ENCODE data around the gene TGFBR2. TPM values are rescaled to one million over a fixed set of nuclear protein-coding genes. Genes with fewer than 3 reads are reported as not detected.

TGFBR2 gene
- total and polyA plus RNA-seq, 2 of the 13 experiments (the other 11 are each of a cell fraction or from before 2014, with no cell fraction given) = 82.2 to 187 TPM

GRCh38 chr3:30655187-30655812 is 48.9 kb downstream of the TGFBR2 start (continued):
- TF ChIP-seq ZFP91 (CRISPR knock-in tag; IDR thresholded peaks at IDR 0.05; ENCODE audit: borderline replicate concordance) = no peak

- WGBS (ENCODE audit: low lambda C conversion rate) = 90% methylated on average over 3 of the region's 3 CpGs
- ChIA-PET POLR2A (interaction anchor here (1.1 kb wide), 1 partner anchor 8 kb away, joined by 4 read pairs; no protein-coding TSS in a partner anchor), CTCF (ENCODE audit: low intra/inter-chr PET ratio, low total read pairs) (no interaction called here)
- Histone ChIP-seq H3K27ac (ENCODE audit: extremely low read length, insufficient read depth, low read length) (no peak overlapping the region), H2AFZ (ENCODE audit: low read length) (no peak overlapping the region), H3K36me3 (replicated peaks in 1 of 2; ENCODE audit: control insufficient read depth in 1 of 2, insufficient read depth in 2 of 2, low read length in 2 of 2) (peaks cover 45 to 96% of the 10 kb centered on the region in 2 experiments), H3K4me1 (ENCODE audit: insufficient read depth, low read length) (peaks cover 79% of the 10 kb centered on the region), H4K20me1 (ENCODE audit: insufficient read depth, low read length) (peaks cover 89% of the 10 kb centered on the region), H3K4me2 (ENCODE audit: low read depth, low read length) (no peak overlapping the region), H3K9me3 (ENCODE audit: low read length) (no peaks in the 10 kb centered on the region), H3K27me3 (ENCODE audit: control insufficient read depth in 1 of 2, insufficient read depth in 2 of 2, low read length in 2 of 2) (no peaks in the 10 kb centered on the region), H3K4me3 (replicated peaks in 1 of 3; ENCODE audit: insufficient read depth in 1 of 3, low read depth in 2 of 3, low read length in 3 of 3) (no peak overlapping the region), H3K79me2 (ENCODE audit: insufficient read depth, low read length) (peaks cover 95% of the 10 kb centered on the region), H3K9ac (ENCODE audit: insufficient read depth, low read depth, low read length) (no peak overlapping the region)
- no peak for DNase-seq (ENCODE audit: low spot score)
- ATAC-seq = no peak
- FAIRE-seq = no peak
- no TSS peak for BruUV-seq (replicated peaks)
- in situ Hi-C loops (cut with HindIII; ENCODE audit: extremely low pct_ligation_motif_present, low pct_unique_long_range_greater_than_20kb) = no loop called here
- intact Hi-C loops (cut with micrococcal nuclease; ENCODE audit: unreplicated experiment) = loop anchor here (5.0 kb wide), 1 partner anchor 614 kb away; no protein-coding TSS in a partner anchor
- peak; percentile 20 to 22; a peak in 3 of 4 replicates for TF ChIP-seq POLR2A (IDR thresholded peaks at IDR 0.05; ENCODE audit: insufficient read depth in 1 of 2, low read depth in 2 of 2, low read length in 2 of 2)
- TF ChIP-seq AGO1 (IDR thresholded peaks at IDR 0.05; ENCODE audit: low read depth, low read length, poor library complexity, severe bottlenecking) = no peak
- no peak for TF ChIP-seq ZNF484 (CRISPR knock-in tag; IDR thresholded peaks at IDR 0.05; ENCODE audit: borderline replicate concordance, low read depth)
- peak; percentile 94 for TF ChIP-seq RBM22 (optimal IDR thresholded peaks at IDR 0.05; ENCODE audit: low read length)
- no peak for TF ChIP-seq TGIF2 (CRISPR knock-in tag; IDR thresholded peaks at IDR 0.05)
- no peak for TF ChIP-seq HINFP (CRISPR knock-in tag; IDR thresholded peaks at IDR 0.05; ENCODE audit: low read depth)
- no peak for TF ChIP-seq ZFP90 (CRISPR knock-in tag; IDR thresholded peaks at IDR 0.05; ENCODE audit: borderline replicate concordance)
- no peak for TF ChIP-seq NAIF1 (CRISPR knock-in tag; IDR thresholded peaks at IDR 0.05; ENCODE audit: borderline replicate concordance)
- no peak for TF ChIP-seq MAFK (conservative IDR thresholded peaks at IDR 0.05 in 1 of 2, IDR thresholded peaks at IDR 0.05 in 1 of 2; ENCODE audit: low read length in 2 of 2)
- TF ChIP-seq GLI4 (CRISPR knock-in tag; IDR thresholded peaks at IDR 0.05; ENCODE audit: borderline replicate concordance) = 0 out of 2 replicates have a peak, but pooled peaks have one; percentile 52
- TF ChIP-seq ARID2 (CRISPR knock-in tag; IDR thresholded peaks at IDR 0.05; ENCODE audit: borderline replicate concordance) = 0 out of 2 replicates have a peak, but pooled peaks have one; percentile 31
- no peak for TF ChIP-seq GLMP (CRISPR knock-in tag; IDR thresholded peaks at IDR 0.05; ENCODE audit: borderline replicate concordance)
- no peak for TF ChIP-seq PATZ1 (CRISPR knock-in tag; IDR thresholded peaks at IDR 0.05)
- no peak for TF ChIP-seq ISL2 (CRISPR knock-in tag; IDR thresholded peaks at IDR 0.05)
These were observed 50.3 kb downstream of the TGFBR2 start for GRCh38 chr3:30656624-30657141.

Measured in HepG2 (cell line).